CD14-positive monocyte (primary cell): ENCODE measurements around the gene BPIFB1. TPM values are rescaled to one million over a fixed set of nuclear protein-coding genes. Genes with fewer than 3 reads are reported as not detected.

Experiments used
- DNase-seq, 3 donors: peaks; one replicate each; pipeline ENCODE4 v3.0.0-alpha.2; 2011 to 2022
- H2AFZ ChIP-seq: 2 replicates; pipeline ENCODE4 v1.6.0; 2012; ENCODE audit warnings: mild to moderate bottlenecking, low read depth, low read length, inconsistent platforms; ENCODE audit not compliant: insufficient read depth, poor library complexity, severe bottlenecking
- H3K27ac ChIP-seq, 2 donors: 1 replicate in 1 of 2; 2 replicates in 1 of 2; pipeline ENCODE4 v1.5.1; 2012 to 2013; ENCODE audit warnings: low read length in 2 of 2, control low read depth in 1 of 2, inconsistent platforms in 1 of 2, low read depth in 1 of 2, mild to moderate bottlenecking in 1 of 2
- H3K27me3 ChIP-seq, 2 donors: one replicate each; pipeline versions ENCODE4 v1.6.0 to v1.6.1; 2011 to 2013; ENCODE audit warnings: low read length in 2 of 2; ENCODE audit not compliant: control insufficient read depth in 2 of 2, insufficient read depth in 2 of 2
- H3K36me3 ChIP-seq, 2 donors: replicated peaks in 1 of 2; 1 replicate in 1 of 2; 2 replicates in 1 of 2; pipeline versions ENCODE4 v1.5.1 to v1.6.1; 2012 to 2013; ENCODE audit warnings: low read length in 2 of 2, control low read depth in 1 of 2, inconsistent platforms in 1 of 2, mild to moderate bottlenecking in 1 of 2; ENCODE audit not compliant: insufficient read depth in 2 of 2, control insufficient read depth in 1 of 2
- H3K4me1 ChIP-seq, 2 donors: 1 replicate in 1 of 2; 2 replicates in 1 of 2; pipeline versions ENCODE4 v1.5.1 to v1.6.1; 2012 to 2013; ENCODE audit warnings: low read length in 2 of 2, control low read depth in 1 of 2, inconsistent platforms in 1 of 2, mild to moderate bottlenecking in 1 of 2, moderate library complexity in 1 of 2; ENCODE audit not compliant: insufficient read depth in 2 of 2, control insufficient read depth in 1 of 2
- H3K4me2 ChIP-seq: replicated peaks from 2 replicates; pipeline ENCODE3; 2012; ENCODE audit warnings: low read length, moderate library complexity, mild to moderate bottlenecking; ENCODE audit not compliant: poor library complexity, severe bottlenecking; ENCODE audit errors: extremely low read depth
- H3K4me3 ChIP-seq, 3 experiments: fragments of 200-600 bp in 1 of 3; sonication (generic) in 1 of 3; replicated peaks in 1 of 3; 1 replicate in 2 of 3; 2 replicates in 1 of 3; pipeline ENCODE4 v1.5.1; 2011 to 2013; ENCODE audit warnings: low read length in 3 of 3, mild to moderate bottlenecking in 3 of 3, control low read depth in 2 of 3, low read depth in 2 of 3, inconsistent platforms in 1 of 3, moderate library complexity in 1 of 3
- H3K79me2 ChIP-seq: 2 replicates; pipeline ENCODE4 v1.6.0; 2012; ENCODE audit warnings: mild to moderate bottlenecking, control low read depth, inconsistent platforms, low read length, moderate library complexity; ENCODE audit not compliant: insufficient read depth
- H3K9ac ChIP-seq: 2 replicates; pipeline ENCODE4 v1.6.0; 2017; ENCODE audit warnings: low read length, mild to moderate bottlenecking; ENCODE audit not compliant: insufficient read depth, poor library complexity, severe bottlenecking
- H3K9me3 ChIP-seq, 2 donors: replicated peaks in 1 of 2; 1 replicate in 1 of 2; 2 replicates in 1 of 2; pipeline versions ENCODE4 v1.5.1 to v1.6.1; 2012 to 2013; ENCODE audit warnings: low read length in 2 of 2, control low read depth in 1 of 2; ENCODE audit not compliant: control insufficient read depth in 1 of 2, insufficient read depth in 1 of 2
- H4K20me1 ChIP-seq: 2 replicates; pipeline ENCODE4 v1.6.0; 2012; ENCODE audit warnings: mild to moderate bottlenecking, low read length, control low read depth, moderate library complexity; ENCODE audit not compliant: insufficient read depth
- H3K27ac Mint-ChIP-seq, 7 donors: one replicate each; pipeline ENCODE4 v1.8.0; 2020; ENCODE audit warnings: mild to moderate bottlenecking in 7 of 7, mixed read lengths in 7 of 7, moderate library complexity in 6 of 7, inconsistent platforms in 2 of 7
- H3K27me3 Mint-ChIP-seq, 3 donors: one replicate each; pipeline ENCODE4 v1.8.0; 2021 to 2022; ENCODE audit warnings: low read depth in 3 of 3, mild to moderate bottlenecking in 3 of 3, mixed read lengths in 3 of 3, moderate library complexity in 3 of 3, inconsistent platforms in 1 of 3
- H3K36me3 Mint-ChIP-seq, 2 donors: one replicate each; pipeline ENCODE4 v1.8.0; 2020; ENCODE audit warnings: mixed read lengths in 2 of 2, inconsistent platforms in 1 of 2, mild to moderate bottlenecking in 1 of 2
- H3K4me1 Mint-ChIP-seq: one replicate; pipeline ENCODE4 v1.8.0; 2020; ENCODE audit warnings: mild to moderate bottlenecking, mixed read lengths
- H3K4me3 Mint-ChIP-seq, 2 donors: one replicate each; pipeline ENCODE4 v1.8.0; 2020; ENCODE audit warnings: mild to moderate bottlenecking in 2 of 2, mixed read lengths in 2 of 2, moderate library complexity in 1 of 2
- H3K9me3 Mint-ChIP-seq, 7 donors: one replicate each; pipeline ENCODE4 v1.8.0; 2020 to 2022; ENCODE audit warnings: mixed read lengths in 7 of 7, mild to moderate bottlenecking in 6 of 7, moderate library complexity in 6 of 7, inconsistent platforms in 2 of 7
- WGBS: methylation state at CpG from one replicate; pipeline ENCODE4 v1.1.5; 2013; ENCODE audit warnings: missing lambda C conversion rate; ENCODE audit not compliant: insufficient coverage; 5-methylcytosine and 5-hydroxymethylcytosine counted together
- intact Hi-C, 2 donors: fragments of 100-400 bp; cut with micrococcal nuclease; formaldehyde crosslinking; loops; one replicate each; pipeline versions ENCODE4 v1.15.0 to v1.15.1; 2023
- polyA plus RNA-seq, 3 donors: library from polyadenylated mRNA; depleted of rRNA in 1 of 3; unstranded in 2 of 3; stranded (reverse) in 1 of 3; fragments of 300-500 nt in 2 of 3; fragments of >200 nt in 1 of 3; fragmentation: Illumina TruSeq in 2 of 3; gene quantifications; 1 replicate in 2 of 3; 2 replicates in 1 of 3; pipeline ENCODE4 v1.2.3, GENCODE V29; 2012 to 2021
- TF ChIP-seq, protein P1 (sequence below): fragments of 200-600 bp; IDR thresholded peaks from one replicate; pipeline ENCODE4 v1.8.0; 2022; ENCODE audit warnings: antibody characterized with exemption, mild to moderate bottlenecking

The BPIFB1 gene
- polyA plus RNA-seq, 3 donors, result not detected

DNA sequence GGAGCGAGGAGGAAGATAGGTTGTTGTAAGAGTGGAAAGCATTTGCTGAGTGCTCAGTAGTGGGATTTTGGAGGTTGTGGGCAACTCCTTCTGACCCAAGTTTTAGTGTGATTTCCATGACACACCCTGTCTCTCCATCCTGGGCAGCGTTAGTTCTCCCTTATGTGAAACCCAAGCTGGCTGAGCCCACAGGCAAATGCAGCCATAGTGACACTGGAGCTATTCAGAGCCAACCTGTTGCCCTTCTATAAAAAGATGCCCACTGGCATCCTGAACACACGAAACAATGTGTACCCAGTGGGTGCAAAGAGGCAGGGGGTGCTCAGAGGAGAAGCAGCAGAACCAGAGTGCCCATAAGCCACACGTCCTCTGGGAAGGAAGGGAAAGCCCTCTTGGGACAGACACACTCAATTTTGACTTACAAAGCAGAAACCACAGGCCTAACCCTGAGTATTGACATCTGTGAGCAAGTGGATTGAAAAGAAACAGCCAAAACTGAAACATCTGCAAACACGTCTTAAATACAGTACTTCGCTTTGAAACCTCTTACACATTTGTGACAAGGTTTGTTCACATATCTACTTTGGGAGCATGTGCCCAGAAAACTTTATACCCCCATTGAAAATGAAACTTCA, 54.6 kb downstream of the BPIFB1 start:
- H3K9me3 Mint-ChIP-seq, result peaks cover 0 to 1% (median 0%) of the 10 kb centered on the region in 7 donors
- no peaks in the 10 kb centered on the region for H3K4me1 ChIP-seq
- H3K27me3 Mint-ChIP-seq, result peaks cover 1 to 6% (median 3%) of the 10 kb centered on the region in 3 donors
- no peaks in the 10 kb centered on the region for H3K36me3 ChIP-seq
- no peaks in the 10 kb centered on the region for H3K27me3 ChIP-seq
- no peaks in the 10 kb centered on the region for H3K79me2 ChIP-seq
- H3K4me3 ChIP-seq, result no peak overlapping the region
- no peak for DNase-seq
- no peaks in the 10 kb centered on the region for H3K9me3 ChIP-seq
- H4K20me1 ChIP-seq, result no peaks in the 10 kb centered on the region
- no peak overlapping the region for H3K4me2 ChIP-seq
- 88% methylated on average over 1 of the region's 6 CpGs for WGBS
- H3K4me3 Mint-ChIP-seq, result no peak overlapping the region
- no peak overlapping the region for H3K9ac ChIP-seq
- no peak overlapping the region for H3K27ac ChIP-seq
- H3K4me1 Mint-ChIP-seq, result no peaks in the 10 kb centered on the region
- H2AFZ ChIP-seq, result no peak overlapping the region
- TF ChIP-seq, protein P1, sequence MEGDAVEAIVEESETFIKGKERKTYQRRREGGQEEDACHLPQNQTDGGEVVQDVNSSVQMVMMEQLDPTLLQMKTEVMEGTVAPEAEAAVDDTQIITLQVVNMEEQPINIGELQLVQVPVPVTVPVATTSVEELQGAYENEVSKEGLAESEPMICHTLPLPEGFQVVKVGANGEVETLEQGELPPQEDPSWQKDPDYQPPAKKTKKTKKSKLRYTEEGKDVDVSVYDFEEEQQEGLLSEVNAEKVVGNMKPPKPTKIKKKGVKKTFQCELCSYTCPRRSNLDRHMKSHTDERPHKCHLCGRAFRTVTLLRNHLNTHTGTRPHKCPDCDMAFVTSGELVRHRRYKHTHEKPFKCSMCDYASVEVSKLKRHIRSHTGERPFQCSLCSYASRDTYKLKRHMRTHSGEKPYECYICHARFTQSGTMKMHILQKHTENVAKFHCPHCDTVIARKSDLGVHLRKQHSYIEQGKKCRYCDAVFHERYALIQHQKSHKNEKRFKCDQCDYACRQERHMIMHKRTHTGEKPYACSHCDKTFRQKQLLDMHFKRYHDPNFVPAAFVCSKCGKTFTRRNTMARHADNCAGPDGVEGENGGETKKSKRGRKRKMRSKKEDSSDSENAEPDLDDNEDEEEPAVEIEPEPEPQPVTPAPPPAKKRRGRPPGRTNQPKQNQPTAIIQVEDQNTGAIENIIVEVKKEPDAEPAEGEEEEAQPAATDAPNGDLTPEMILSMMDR, result no peak
- peak overlapping the region in 1 of 7 donors; percentile 32 for H3K27ac Mint-ChIP-seq
- no peaks in the 10 kb centered on the region for H3K36me3 Mint-ChIP-seq
- intact Hi-C loops, result no loop called here

DNA sequence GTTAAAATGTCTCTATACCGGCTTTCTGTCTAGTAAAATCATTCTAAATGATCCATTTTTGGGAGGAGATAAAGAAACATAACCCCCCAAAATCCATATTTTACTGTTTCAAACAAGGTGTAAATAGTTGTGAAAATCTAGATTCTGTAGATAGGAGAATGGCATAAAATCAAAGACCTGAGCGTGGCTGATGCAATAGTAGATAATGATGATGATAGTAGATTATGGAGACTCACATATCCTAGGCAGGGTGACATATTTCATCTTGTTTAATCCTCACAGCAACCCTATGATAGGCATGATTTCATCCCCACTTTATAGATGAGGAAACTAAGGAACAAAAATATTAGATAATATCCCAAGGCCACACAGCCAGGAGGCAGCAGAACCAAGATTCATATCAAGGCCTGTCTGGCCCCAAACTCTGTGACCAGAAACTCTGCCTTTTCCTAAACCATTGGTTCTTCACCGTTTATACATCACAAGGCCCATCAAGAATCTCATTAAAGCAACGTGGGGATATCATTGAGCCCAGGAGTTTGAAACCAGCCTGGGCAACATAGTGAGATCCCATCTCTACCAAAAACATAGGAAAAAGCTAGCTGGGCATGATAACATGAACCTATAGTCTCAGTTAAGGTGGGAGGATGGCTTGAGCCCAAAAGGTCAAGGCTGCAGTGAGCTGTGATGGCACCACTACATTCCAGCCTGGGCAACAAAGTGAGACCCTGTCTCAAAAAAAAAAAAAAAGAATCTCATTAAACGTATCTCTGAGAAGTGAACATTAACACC, 55.6 kb downstream of the BPIFB1 start:
- H3K27ac ChIP-seq, result no peak overlapping the region
- H3K27ac Mint-ChIP-seq, result no peak overlapping the region
- H3K9me3 ChIP-seq, result no peaks in the 10 kb centered on the region
- peaks cover 0 to 1% (median 0%) of the 10 kb centered on the region in 7 donors for H3K9me3 Mint-ChIP-seq
- H3K36me3 Mint-ChIP-seq, result no peaks in the 10 kb centered on the region
- no peaks in the 10 kb centered on the region for H3K36me3 ChIP-seq
- intact Hi-C loops, result no loop called here
- no peaks in the 10 kb centered on the region for H3K79me2 ChIP-seq
- peaks cover 0 to 3% (median 2%) of the 10 kb centered on the region in 3 donors for H3K27me3 Mint-ChIP-seq
- H2AFZ ChIP-seq, result no peak overlapping the region
- TF ChIP-seq, protein P1, result no peak
- no peaks in the 10 kb centered on the region for H3K27me3 ChIP-seq
- no peaks in the 10 kb centered on the region for H3K4me1 Mint-ChIP-seq
- no peak overlapping the region for H3K4me3 Mint-ChIP-seq
- H3K4me2 ChIP-seq, result no peak overlapping the region
- H3K4me3 ChIP-seq, result no peak overlapping the region
- 100% methylated on average over 1 of the region's 5 CpGs for WGBS
- H3K9ac ChIP-seq, result no peak overlapping the region
- H4K20me1 ChIP-seq, result no peaks in the 10 kb centered on the region
- no peaks in the 10 kb centered on the region for H3K4me1 ChIP-seq
- no peak for DNase-seq
